Measurements from ENCODE around the gene PTX4.

The PTX4 gene

DNA sequence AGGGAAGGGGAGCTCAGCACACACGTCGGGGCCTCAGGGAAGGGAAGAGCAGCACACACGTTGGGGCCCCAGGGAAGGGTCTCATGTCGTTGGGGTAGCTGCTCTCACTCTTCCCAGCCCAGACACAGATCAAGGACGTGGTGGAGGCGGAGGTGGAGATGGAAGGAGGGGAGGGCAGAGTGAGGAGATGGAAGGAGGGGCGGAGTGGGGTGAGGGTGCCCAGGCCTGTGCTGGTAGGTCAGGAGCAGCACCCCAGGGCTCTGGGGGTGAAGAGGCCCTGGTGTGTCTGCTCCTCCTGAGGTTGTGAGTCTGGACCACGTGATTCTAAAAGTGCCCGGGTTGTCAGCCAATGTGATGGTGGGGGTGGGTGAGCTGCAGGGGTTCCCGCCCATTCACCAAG, 28.8 kb downstream of the PTX4 start:
- DNase-seq (ENCODE audit: low spot score) = no peak

DNA sequence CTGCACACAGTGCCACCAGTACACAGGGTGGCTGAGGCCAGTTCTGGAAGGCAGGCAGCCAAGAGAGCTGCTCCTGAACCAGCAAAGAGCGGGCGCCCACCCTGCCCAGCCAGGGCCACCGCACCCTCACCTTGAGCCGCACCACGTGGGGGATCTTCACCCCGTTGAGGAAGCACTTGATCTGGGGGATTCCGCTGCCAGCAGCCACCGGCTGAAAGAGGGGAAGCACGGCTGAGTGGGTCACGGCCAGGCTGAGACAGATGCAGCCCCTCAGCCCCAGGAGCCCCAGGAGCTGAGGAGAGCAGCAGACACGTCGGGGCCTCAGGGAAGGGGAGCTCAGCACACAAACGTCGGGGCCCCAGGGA, 29.8 kb downstream of the PTX4 start:
- DNase-seq (ENCODE audit: low spot score) = no peak

DNA sequence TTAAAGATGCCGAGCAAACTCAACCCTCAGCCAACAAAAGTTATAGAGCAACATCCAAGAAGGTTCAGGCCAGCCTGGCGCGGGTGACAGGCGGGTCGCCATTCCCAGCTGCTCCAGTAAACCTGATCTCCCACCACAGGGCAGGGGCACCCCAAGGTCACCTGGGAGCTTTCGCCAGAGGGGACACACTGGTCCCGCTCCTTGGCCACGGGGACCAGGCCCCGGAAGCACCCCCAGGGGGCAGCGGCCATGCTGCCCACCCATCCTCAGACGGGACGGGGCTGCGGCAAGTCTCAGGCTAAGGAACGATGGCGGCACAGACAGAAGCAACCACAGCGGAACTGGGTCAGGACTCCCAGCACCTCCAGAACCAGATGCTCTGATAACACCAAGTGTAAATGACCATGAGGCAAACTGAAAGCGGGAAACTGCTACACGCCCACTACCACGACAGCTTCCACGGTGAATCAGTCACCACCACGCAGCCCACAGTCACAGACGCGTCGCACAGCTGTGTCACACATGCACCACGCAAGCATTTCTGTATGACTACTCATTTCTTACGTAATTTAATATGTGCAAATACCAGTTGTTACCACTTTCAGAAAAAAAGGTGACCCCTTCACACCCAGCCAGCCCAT, 30.3 kb downstream of the PTX4 start:
- DNase-seq (ENCODE audit: low spot score) = no peak

DNA sequence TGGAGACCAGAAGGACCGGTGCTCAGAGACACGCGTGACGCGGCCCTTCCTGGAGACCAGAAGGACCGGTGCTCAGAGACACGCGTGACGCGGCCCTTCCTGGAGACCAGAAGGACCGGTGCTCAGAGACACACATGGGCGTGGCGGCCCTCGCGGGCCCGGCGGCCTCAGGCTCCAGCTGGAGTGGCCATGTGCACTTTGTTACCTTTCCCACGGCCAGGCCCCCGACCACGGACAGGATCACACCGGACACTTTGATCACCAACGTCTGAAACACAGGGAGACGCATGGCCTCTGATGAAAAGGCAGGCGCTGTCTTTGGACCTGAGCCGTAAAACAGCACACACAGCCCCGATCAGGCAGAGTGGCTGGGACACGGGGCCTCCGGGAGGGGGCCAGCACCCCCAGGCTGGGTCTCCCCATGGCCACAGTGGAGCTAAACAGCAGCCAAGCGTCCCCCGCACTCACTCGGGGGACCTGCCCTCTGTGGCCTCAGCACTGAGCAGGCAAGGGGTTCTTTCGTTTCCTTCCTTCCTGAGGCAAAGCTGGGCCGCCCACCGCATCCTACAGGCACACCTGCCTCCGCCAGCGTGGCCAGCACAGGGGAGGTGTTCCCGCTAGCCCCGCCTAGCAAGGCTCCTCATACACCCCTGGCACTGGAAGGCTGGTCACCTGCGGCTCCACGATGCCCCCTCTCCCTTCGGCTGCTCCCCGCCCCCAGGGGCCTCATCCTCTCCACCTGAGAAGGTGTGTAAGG, 31.1 kb downstream of the PTX4 start:
- no peak for DNase-seq (ENCODE audit: low spot score)

DNA sequence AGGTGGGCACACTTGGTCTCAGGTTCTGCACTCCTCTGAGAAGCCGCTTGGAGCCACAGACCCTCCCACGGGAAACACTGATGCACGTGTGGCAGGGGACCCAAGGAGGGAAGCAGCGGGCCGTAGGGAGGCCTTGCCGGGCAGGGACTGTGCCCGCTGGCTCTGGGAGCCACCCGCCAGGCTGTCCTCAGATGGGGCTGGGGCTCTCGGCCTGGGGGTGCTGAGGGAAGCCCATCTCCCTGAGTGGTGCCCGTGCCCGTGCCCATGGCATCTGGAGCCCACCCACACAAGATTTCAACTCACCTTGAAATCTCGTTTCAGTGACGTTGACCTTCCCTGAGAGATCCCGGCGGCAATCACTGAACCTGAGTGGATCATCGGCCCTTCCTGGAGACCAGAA, 31.8 kb downstream of the PTX4 start:
- no peak for DNase-seq (ENCODE audit: low spot score)

- DNase-seq (ENCODE audit: low spot score) = no peak
These were observed 33.3 kb downstream of the PTX4 start for GRCh38 chr16:1455190-1456171.

- no peak for DNase-seq (ENCODE audit: low spot score)
These were observed 34.2 kb downstream of the PTX4 start for GRCh38 chr16:1454561-1454960.

DNA sequence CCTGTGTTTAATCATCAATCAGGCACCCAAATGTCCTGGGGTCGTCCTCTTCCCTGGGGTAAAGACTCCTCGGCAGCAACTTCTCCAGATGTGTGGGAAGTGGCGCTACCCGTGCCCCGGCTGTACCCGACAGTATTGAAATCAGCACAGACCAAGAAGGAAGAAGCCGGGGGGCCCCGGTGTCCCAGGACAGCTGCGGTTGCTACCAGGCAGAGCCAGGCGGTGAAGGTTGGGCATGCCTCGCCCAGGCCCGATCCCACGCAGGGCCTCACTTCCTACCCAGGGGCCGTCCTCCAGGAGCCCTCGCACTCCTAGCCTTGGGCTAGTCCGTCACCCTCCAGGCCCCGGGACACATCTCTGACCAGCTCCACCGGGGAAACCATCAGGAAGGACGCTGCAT, 35.4 kb downstream of the PTX4 start:
- no peak for DNase-seq (ENCODE audit: low spot score)

DNA sequence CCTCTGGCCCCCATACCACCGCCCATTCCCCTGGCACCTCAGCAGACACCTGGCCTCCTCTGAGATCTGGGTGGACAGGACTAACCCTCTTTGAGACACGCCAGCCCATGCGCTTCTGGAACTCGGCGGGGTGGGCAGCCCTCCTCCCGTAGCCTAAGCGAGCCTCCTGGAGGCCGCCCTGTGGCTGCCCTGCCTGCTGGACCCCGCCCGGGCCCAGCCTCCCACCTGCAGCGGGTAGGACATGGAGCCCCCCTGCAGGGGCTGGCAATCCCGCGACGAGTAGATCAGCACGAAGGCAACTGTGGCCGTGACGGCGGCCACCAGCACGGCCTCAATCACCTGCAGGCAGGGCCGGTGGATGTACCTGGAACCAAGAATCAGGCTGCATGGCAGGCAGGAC, 36.2 kb downstream of the PTX4 start:
- DNase-seq (ENCODE audit: low spot score) = no peak

GRCh38 chr16:1451702-1452392, 36.9 kb downstream of the PTX4 start:
- DNase-seq (ENCODE audit: low spot score) = no peak

DNA sequence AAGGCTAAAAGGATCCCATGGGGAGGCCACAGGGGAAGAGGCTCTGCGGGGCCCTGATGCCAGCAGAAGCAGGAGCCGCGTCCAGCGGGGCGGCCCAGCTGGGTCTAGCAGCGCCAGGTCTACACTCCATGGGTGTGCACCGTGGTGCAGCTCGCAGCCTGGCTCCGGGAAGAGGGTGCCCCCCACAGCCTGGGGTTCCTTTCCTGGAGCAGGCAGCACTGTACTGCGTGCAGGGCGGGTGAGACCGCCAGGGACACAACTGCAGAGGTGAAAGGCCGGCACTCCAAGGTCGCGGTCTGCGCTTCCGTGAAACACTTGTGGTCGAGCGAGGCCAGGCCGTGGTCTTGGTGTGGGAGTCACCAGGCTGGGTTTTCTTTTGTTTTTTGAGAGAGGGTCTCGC, 37.9 kb downstream of the PTX4 start:
- DNase-seq (ENCODE audit: low spot score) = no peak

DNA sequence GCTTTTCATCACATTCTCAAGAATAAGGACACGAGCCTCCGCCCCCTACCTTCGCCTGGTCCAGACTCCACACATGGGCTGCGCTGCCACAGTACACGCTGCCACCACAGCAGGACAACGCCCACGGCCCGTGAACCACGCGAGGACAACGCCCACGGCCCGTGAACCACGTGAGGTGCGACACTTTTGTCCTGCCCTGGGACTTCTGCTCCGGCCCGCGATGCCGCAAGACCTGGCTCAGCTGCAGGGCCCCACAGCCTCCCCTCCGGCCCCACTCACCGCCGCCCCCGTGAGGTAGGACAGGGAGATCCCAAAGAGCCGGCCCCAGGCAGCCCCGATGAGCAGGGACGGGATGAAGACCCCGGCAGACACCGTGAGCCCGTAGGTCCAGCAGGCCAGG, 38.5 kb downstream of the PTX4 start:
- DNase-seq (ENCODE audit: low spot score) = no peak

DNA sequence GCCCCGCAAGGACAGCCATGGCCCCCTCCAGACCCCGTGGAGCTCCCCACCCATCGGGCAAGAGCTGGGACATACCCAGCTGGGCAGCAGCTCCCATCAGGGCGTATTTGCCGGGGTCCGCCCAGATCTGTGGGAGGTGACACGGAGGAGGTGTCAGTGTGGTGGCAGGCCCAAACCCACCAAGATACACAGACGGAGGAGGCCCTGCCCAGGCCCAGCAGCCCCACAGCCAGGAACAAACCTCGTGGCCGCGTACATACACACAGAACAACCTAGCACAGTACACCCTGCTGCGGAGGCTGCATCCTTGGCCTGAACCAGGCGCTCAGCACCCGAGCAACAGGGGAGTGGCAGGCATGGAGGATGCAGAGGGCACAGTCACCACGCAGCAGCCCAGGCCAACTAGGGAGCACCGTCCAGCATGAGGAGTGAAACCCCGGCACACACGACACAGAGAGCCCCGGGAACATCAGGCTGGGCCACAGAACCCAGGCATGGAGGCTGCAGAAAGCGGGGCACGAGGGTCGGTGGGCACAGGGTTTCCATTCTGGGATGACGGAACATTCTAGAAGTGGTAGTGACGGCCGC, 39.4 kb downstream of the PTX4 start:
- DNase-seq (ENCODE audit: low spot score) = no peak

DNA sequence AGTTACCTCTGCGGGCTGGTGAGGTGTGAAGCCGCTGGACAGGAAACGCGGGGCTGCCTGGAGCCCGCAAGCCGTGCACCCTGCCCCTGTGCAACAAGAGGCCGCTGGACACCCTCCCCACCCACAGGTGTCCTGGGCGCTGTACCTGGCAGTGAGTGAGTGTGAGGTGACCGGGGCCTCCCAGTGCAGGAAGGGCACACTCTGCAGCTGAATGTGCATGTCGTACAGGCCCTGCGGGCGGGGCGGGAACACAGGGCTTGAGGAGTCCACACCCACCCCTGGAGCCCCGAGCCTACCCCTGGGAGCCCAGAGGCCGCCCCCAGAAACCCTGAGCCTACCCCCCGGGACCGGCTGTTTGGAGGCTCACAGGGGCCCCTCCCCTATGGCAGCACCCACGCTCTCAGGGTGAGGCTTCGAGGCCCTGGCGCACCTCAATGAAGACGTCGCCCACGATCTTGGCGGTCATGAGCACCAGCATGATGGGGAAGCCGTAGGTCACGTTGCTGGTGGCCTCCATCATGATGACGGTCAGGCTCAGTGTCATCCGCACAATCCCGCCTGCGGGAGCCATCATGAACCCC, 40.1 kb downstream of the PTX4 start:
- DNase-seq (ENCODE audit: low spot score) = no peak

DNA sequence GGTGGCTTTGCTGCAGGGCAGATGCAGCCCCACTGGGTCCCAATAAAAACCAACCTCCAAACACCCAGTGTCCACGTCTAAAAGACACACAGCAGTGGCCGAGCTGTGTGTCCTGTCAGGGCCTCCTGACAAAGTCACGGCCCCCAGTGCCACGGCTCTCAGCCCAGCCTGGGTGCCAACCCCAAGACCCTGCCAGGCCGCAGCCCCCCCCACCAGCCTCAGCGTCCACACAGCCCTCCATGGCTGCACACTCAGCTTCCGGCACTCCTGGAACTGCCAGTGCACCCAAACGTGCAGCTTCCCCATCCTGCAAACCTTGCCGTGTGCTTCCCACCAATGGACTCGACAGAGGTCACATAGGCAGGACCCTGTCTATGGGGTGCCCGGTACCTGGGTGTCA, 40.8 kb downstream of the PTX4 start:
- no peak for DNase-seq (ENCODE audit: low spot score)

DNA sequence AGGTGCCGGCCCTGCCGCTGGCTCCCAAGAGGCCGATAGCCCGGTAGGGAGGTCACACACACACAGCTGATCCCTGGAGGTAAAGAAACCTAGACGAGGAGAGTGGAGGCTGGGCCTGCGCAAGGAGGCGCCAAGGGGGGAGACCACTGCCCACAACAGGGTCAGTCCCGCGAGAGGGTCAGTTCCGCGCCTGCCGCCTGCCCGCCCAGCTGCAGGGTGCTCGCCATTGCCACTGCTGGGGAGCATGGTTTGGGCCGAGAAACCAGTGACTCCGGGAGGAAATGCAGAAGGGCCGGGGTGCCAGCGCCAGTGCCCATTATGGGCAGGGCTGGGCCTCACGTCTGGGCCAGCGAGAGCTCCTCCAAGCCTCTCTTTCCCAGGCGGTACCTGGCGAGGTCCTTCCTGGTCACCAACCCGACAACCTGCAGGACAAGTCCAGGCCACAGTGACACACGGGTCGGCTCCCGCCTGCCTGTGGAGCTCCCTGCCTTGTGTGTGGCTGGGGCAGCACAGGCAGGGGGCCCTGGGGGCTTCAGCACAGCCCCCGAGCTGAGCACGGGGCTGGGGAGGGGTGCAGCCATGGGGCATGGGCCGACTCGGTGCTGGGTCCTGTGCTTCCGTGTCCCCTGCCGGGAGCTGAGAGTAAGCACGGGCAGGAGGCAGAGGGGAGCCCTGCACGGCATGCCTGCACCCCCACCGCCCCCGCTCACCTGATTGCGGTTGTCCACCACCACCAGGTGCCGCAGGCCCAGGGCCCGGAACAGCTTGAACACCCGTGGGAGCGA, 42.3 kb downstream of the PTX4 start:
- no peak for DNase-seq (ENCODE audit: low spot score)

DNA sequence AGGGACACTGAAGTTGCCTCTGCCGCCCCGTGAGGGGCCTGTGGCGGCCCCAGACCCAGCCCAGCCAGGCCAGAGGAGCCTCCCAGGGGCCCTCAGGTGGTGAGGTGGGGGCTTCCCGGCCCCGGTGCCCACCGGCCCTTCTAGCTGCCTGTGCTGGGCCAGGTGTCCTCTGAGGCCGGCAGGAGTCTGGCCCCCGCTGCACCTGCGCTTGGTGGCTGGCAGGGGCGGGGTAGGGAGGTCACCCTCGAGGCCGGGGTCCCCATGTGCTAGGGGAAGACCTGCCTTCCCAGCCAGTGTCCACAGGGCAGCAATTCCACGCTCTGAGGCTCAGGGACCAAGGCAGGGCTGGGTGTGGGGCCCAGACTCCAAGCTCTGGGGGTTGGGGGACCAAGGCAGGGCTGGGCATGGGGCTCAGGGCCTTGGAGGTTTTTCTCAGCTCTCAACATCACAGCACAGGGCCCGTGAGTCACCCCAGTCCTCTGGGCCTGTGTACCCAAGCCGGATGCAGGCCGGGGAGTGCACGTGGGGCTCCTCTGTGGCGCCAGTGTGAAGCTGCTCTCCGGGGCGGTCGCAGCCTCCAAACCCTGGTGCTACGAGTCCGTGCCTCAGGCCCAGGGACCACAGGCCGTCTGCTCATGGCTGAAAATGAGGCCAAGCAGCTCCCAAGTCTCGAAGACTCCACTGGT, 43.1 kb downstream of the PTX4 start:
- DNase-seq (ENCODE audit: low spot score) = no peak

GRCh38 chr16:1444730-1445517, 43.8 kb downstream of the PTX4 start:
- DNase-seq (ENCODE audit: low spot score) = no peak

All from cerebellar cortex (tissue), 1 donor.